ENCODE results near the gene LCT. TPM values are rescaled to one million over a fixed set of nuclear protein-coding genes. Genes with fewer than 3 reads are reported as not detected.
A peak's percentile ranks its signal among the peaks of the same experiment; 100 is the strongest.

LCT gene
- total and polyA plus RNA-seq, 9 of the 15 experiments (the other 6 are each of a cell fraction or from before 2014, with no cell fraction given), result 0.01 to 0.04 (median 0.03) TPM; not detected in 4

GRCh38 chr2:135876066-135876711 is 39.2 kb upstream of the LCT start, which contains the start of gene MCM6 (continued):
- TF ChIP-seq ZNF79 (CRISPR knock-in tag; IDR thresholded peaks at IDR 0.05; ENCODE audit: low read depth), result no peak
- TF ChIP-seq PRDM10 (IDR thresholded peaks at IDR 0.05; ENCODE audit: partially characterized antibody), result no peak
- TF ChIP-seq CHD7 (IDR thresholded peaks at IDR 0.05; ENCODE audit: low read depth, low read length), result no peak
- no peak for TF ChIP-seq ETV1 (tag; conservative IDR thresholded peaks at IDR 0.05; ENCODE audit: low read depth)
- peak; percentile 69; the same call in 1 of the 2 replicates for TF ChIP-seq ZBTB1 (CRISPR knock-in tag; IDR thresholded peaks at IDR 0.05; ENCODE audit: borderline replicate concordance, low read depth)
- 0 out of 2 replicates have a peak, but pooled peaks have one; percentile 27 for TF ChIP-seq CHD2 (IDR thresholded peaks at IDR 0.05; ENCODE audit: low read depth, low read length)
- TF ChIP-seq SUPT5H (IDR thresholded peaks at IDR 0.05), result peak; percentile 83
- TF ChIP-seq U2AF2 (optimal IDR thresholded peaks at IDR 0.05; ENCODE audit: low read depth, low read length), result no peak
- TF ChIP-seq KAT7 (CRISPR knock-in tag; IDR thresholded peaks at IDR 0.05; ENCODE audit: borderline replicate concordance), result no peak; the same call in 1 of the 2 replicates
- peak; percentile 66 for TF ChIP-seq ZFX (CRISPR knock-in tag; IDR thresholded peaks at IDR 0.05)
- no peak; a peak in 1 of 4 replicates for TF ChIP-seq MLLT1 (IDR thresholded peaks at IDR 0.05)

Data from K562 (cell line).